ENCODE results near the gene HCCS.
"Not testable (repeated sequence)": the region's sequence is repeated elsewhere in the genome, so short reads cannot be mapped to it uniquely, and the experiment has no call there.

Gene HCCS

GRCh38 chrX:11111037-11111851 is at the start of gene HCCS:
HCCS (plus strand) TSS chrX:11111332; CDS start chrX:11112061, 729 bp downstream.
- DNase-seq, result peak; percentile 58 to 75 (median 66)

GRCh38 chrX:11064276-11064675 is 46.9 kb upstream of the HCCS start:
- no peak for DNase-seq

GRCh38 chrX:11064851-11065600 is 46.1 kb upstream of the HCCS start:
- DNase-seq, result no peak

GRCh38 chrX:11066812-11067211 is 44.3 kb upstream of the HCCS start:
- no peak for DNase-seq

GRCh38 chrX:11073381-11073780 is 37.8 kb upstream of the HCCS start:
- no peak for DNase-seq

GRCh38 chrX:11080741-11081305 is 30.3 kb upstream of the HCCS start:
- no peak for DNase-seq

DNA sequence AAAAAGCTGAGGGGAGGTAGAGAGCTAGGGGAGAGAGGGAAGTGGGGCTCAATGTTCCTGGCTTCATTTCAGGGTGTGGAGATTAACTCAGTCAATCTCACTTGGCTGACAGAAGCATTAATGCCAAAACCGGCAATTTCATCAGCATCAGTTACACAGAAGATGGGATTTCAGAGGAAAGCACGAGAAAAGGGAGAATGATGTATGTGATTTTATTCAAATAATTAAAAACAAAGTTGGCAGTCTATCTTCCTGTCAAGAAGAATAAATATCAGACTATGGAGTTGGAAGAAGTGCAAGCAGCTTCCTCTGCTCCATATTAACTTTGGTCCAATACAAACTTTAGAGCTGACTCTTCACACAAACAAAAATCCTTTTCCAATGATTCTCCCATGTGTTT is 29.6 kb upstream of the HCCS start:
- no peak for DNase-seq

GRCh38 chrX:11085305-11085704 is 25.8 kb upstream of the HCCS start:
- no peak for DNase-seq

GRCh38 chrX:11089802-11090201 is 21.3 kb upstream of the HCCS start:
- no peak for DNase-seq

- DNase-seq, result no peak
These were observed 13.2 kb upstream of the HCCS start for GRCh38 chrX:11097933-11098332.

DNA sequence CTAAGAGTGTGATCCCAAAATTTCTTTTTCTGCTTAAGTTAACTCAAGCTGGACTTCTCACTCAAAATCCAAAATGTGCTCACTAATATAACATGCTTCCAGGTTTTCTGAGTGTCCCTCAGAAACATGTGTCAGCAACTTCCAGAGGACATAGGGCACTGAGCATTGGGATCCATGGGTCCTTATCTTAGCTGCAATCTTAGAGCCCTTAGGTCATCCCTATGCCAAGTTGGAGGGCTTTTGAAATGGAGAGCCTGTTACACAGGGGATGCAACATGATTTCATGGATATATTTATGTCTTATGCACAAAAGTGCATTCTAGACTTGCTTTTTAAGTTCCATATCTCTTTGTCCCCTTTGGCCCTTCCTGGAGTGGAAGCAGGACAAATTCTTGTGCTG is 11.7 kb upstream of the HCCS start:
- DNase-seq, result no peak

DNA sequence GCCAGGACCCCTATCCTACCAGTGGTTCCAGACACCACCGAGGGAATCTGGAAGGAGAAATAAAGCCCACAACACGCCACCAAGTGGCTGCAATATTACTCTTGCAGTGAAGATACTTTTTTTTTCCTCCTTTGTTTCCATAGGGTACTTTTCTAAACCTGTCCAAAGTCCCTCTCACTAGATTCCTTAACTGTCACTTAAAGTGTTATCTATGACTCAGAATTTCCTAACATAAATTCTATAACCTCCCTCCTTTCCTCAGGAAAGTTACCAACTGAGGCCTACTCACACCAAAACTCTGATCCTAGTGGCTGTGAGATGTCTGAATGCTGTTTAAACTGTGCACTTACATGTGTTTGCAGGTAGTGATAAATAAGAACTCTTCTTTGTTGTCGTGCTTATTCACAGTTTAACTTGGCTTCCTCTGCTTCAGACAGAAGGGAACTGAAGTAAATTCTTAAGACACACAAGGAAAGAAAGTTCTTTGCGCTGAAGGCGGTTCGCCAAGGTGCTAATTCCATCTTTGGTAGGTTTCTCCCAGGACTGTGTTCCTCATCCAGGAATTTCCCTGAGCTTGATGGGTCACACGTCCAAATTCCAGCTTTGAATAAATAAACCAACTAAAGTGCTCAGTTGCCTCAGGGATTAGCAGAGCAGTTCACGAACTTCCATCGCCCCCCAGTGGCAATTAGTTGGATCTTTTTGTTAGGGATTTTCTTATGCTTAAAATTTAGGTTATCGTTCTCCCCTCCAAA is 10.7 kb upstream of the HCCS start:
- no peak for DNase-seq

GRCh38 chrX:11103006-11103405 is 8.1 kb upstream of the HCCS start:
- no peak for DNase-seq

- DNase-seq, result no peak
These were observed 7.4 kb upstream of the HCCS start for GRCh38 chrX:11103751-11104150.

DNA sequence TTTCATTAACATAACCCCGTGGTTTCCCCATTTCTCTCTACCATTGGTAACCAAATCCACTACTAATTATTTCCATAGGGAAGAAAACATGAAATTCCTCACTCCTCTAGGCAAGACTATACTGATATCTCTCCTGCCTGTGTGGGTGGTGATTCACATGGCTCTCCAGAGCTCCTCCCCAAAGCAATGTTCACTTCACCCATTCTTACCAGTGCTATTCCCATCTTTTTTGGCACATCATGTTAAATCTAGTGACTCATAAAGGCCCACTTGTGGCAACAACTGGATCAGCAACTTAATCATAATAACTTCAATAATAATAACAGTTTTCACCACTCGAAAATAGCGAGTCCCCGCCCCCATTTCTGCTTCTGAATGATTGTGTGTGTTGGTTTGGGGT is 6.1 kb upstream of the HCCS start:
- no peak for DNase-seq

DNA sequence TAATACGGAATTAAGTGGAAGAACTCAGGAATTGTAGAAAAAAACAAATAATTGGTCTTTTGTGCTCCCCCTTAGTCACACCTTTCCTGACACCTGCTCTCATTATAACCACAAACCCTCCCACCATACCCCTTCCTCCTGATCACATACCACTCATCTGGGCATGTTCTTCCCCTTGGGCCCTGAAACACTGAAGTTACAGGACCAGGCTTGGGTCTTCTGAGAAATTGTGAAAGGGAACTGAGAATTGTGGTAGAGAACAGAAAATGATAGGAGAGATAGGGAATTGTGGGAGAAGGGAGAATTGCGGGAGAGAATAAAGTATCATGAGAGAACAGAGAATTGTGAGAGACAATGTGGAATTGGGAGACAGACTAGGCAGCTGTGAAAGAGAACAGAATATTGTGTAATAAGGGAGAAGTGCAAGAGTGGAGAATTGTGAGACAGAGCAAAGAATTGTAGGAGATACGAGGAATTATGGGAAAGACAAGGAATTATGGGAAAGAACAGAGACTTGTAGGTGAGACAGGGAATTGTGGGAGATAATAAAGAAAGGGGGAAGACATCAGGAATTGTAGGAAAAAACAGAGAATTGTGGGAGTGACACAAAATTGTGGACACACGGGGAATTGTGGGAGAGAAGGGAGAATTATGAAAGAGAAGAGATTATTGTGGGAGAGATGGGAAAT is 2.7 kb upstream of the HCCS start:
- no peak for DNase-seq

- DNase-seq, result no peak
These were observed 1.2 kb upstream of the HCCS start for GRCh38 chrX:11109968-11110367.

GRCh38 chrX:11111947-11112346 is 815 bp downstream of the HCCS start:
- no peak for DNase-seq

DNA sequence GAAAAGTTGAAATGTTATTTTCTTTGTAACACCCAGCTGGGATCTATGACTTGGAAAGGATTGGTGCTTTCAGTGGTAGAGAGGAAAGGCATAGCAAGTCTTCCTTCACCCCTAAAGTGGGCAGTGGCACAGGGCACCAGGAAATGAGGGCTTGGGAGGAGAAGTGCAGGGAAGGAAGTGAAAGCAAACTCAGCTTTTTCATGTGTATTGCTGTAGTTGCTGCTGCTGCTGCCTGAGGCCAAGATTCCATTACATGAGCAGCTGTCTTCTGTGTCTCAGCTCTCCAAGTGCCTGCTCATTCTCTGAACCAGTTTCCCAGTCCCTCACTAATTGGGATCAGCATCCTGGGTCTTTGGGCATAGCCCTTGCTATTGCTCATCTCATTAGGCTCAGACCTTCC is 2.6 kb downstream of the HCCS start:
- DNase-seq, result no peak

DNA sequence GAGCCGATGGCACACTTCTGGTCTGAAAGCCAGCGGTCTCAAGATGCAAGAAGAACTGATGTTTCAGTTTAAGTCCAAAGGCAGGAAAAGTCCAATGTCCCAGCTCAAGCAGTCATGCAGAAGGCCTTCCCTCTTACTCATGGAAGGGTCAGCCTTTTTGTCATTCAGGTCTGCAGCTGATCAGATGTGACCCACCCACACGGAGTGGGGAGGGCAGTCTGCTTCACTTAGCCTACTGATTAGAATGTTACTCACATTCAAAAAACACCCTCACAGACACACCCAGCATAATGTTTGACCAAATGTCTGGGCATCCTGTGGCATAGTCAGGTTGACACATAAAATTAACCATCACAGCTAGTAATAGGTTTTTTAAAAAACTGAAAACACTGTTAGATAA is 6.6 kb downstream of the HCCS start:
- DNase-seq, result no peak

DNA sequence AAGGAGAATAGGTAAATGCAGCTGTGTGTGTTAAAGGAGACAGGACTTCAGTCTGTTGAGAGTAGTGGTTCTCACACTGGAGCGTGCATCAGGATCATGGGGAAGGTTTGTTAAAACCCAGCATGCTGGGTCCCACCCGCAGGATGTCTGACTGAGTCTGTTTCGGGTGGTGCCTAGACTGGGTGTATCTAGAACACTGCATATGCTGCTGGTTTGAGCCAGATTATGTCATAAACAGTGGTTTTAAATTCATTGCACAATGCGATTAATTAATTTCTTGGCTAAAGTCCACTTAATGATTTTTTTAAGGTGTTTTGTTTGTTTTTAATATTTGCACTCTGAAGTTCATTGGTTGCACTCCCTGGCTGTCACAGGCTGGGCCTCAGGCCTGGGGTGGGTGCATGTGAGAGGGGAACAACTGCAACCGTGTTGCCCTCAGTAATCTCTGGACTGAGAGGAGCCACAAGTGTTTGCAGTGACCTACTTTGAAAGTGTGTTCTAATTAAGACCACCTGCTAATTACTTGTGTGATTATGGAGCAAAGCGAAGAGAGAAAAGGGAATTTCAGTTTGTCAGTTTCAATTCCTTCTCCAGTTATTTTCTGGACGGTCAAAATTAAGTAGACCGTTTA is 8.3 kb downstream of the HCCS start:
- no peak for DNase-seq

DNA sequence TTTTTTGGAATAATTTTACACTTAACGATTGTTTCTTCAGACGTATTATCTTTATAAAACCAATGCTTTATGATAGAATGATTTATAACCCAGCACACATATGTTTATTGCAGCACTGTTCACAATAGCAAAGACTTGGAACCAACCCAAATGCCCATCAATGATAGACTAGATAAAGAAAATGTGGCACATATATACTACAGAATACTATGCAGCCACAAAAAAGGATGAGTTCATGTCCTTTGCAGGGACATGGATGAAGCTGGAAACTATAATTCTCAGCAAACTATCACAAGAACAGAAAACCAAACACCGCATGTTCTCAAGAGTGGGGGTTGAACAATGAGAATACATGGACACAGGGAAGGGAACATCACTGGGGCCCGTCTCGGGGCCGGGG is 12.0 kb downstream of the HCCS start:
- not testable (repeated sequence) for DNase-seq

Measured in activated CD4-positive, CD25-positive, alpha-beta regulatory T cell (primary cell).